Nephron (organoid): ENCODE measurements around the gene EBLN2.

Experiments
- H3K27ac Mint-ChIP-seq, 3 experiments: 2 replicates each; pipeline ENCODE4 v1.8.0; 2020; ENCODE audit warnings: mixed read lengths in 3 of 3, mild to moderate bottlenecking in 2 of 3, moderate library complexity in 1 of 3
- H3K27me3 Mint-ChIP-seq: 2 replicates; pipeline ENCODE4 v1.8.0; 2021; ENCODE audit warnings: low read depth, mild to moderate bottlenecking, moderate library complexity, mixed read lengths
- H3K36me3 Mint-ChIP-seq: 2 replicates; pipeline ENCODE4 v1.8.0; 2020; ENCODE audit warnings: low read depth, mixed read lengths
- H3K4me1 Mint-ChIP-seq: 2 replicates; pipeline ENCODE4 v1.8.0; 2020; ENCODE audit warnings: mixed read lengths
- H3K4me3 Mint-ChIP-seq, 3 experiments: 2 replicates each; pipeline ENCODE4 v1.8.0; 2020; ENCODE audit warnings: mild to moderate bottlenecking in 3 of 3, mixed read lengths in 3 of 3, moderate library complexity in 2 of 3
- H3K9me3 Mint-ChIP-seq: 2 replicates; pipeline ENCODE4 v1.8.0; 2020; ENCODE audit warnings: mixed read lengths
- CTCF ChIP-seq, 3 experiments: fragments of 200-600 bp; sonication (generic); IDR thresholded peaks; one replicate each; pipeline ENCODE4 v1.5.0; 2021; ENCODE audit warnings: antibody characterized with exemption in 3 of 3; ENCODE audit not compliant: unreplicated experiment in 3 of 3

The EBLN2 gene

GRCh38 chr3:73098873-73099272, 37.4 kb downstream of the EBLN2 start:
- no peak overlapping the region for H3K4me3 Mint-ChIP-seq
- peaks cover 16% of the 10 kb centered on the region for H3K4me1 Mint-ChIP-seq
- H3K9me3 Mint-ChIP-seq = no peaks in the 10 kb centered on the region
- H3K36me3 Mint-ChIP-seq = no peaks in the 10 kb centered on the region
- H3K27me3 Mint-ChIP-seq = peaks cover 19% of the 10 kb centered on the region
- no peak overlapping the region for H3K27ac Mint-ChIP-seq
- no peak for TF ChIP-seq CTCF (IDR thresholded peaks at IDR 0.05; ENCODE audit: unreplicated experiment in 3 of 3)

- Mint-ChIP-seq H3K4me1 (peaks cover 16% of the 10 kb centered on the region), H3K27me3 (peaks cover 24% of the 10 kb centered on the region), H3K9me3 (no peaks in the 10 kb centered on the region), H3K4me3 (no peak overlapping the region), H3K27ac (peak overlapping the region; percentile 82 to 94 (median 92)), H3K36me3 (no peaks in the 10 kb centered on the region)
- peak; percentile 92 to 95 (median 94) for TF ChIP-seq CTCF (IDR thresholded peaks at IDR 0.05; ENCODE audit: unreplicated experiment in 3 of 3)
These were observed 39.5 kb downstream of the EBLN2 start for GRCh38 chr3:73100741-73101559.

GRCh38 chr3:73101881-73102280, 40.4 kb downstream of the EBLN2 start:
- Mint-ChIP-seq H3K27me3 (peaks cover 21% of the 10 kb centered on the region), H3K27ac (peak overlapping the region in 2 of 3 experiments; percentile 62 to 94), H3K36me3 (no peaks in the 10 kb centered on the region), H3K9me3 (no peaks in the 10 kb centered on the region), H3K4me3 (no peak overlapping the region), H3K4me1 (peaks cover 16% of the 10 kb centered on the region)
- TF ChIP-seq CTCF (IDR thresholded peaks at IDR 0.05; ENCODE audit: unreplicated experiment in 3 of 3) = no peak

GRCh38 chr3:73107215-73107614, 45.8 kb downstream of the EBLN2 start:
- no peak overlapping the region for H3K4me3 Mint-ChIP-seq
- no peak overlapping the region for H3K27ac Mint-ChIP-seq
- H3K27me3 Mint-ChIP-seq = peaks cover 31% of the 10 kb centered on the region
- H3K4me1 Mint-ChIP-seq = peaks cover 17% of the 10 kb centered on the region
- no peaks in the 10 kb centered on the region for H3K36me3 Mint-ChIP-seq
- no peaks in the 10 kb centered on the region for H3K9me3 Mint-ChIP-seq
- no peak for TF ChIP-seq CTCF (IDR thresholded peaks at IDR 0.05; ENCODE audit: unreplicated experiment in 3 of 3)

- Mint-ChIP-seq H3K4me1 (peaks cover 16% of the 10 kb centered on the region), H3K27ac (peak overlapping the region in 1 of 3 experiments; percentile 15), H3K9me3 (no peaks in the 10 kb centered on the region), H3K36me3 (no peaks in the 10 kb centered on the region), H3K27me3 (peaks cover 31% of the 10 kb centered on the region), H3K4me3 (no peak overlapping the region)
- no peak for TF ChIP-seq CTCF (IDR thresholded peaks at IDR 0.05; ENCODE audit: unreplicated experiment in 3 of 3)
These were observed 46.3 kb downstream of the EBLN2 start for GRCh38 chr3:73107676-73108187.

- Mint-ChIP-seq H3K36me3 (no peaks in the 10 kb centered on the region), H3K9me3 (no peaks in the 10 kb centered on the region), H3K4me1 (peaks cover 16% of the 10 kb centered on the region), H3K27ac (peak overlapping the region in 1 of 3 experiments; percentile 15), H3K4me3 (no peak overlapping the region), H3K27me3 (peaks cover 25% of the 10 kb centered on the region)
- no peak for TF ChIP-seq CTCF (IDR thresholded peaks at IDR 0.05; ENCODE audit: unreplicated experiment in 3 of 3)
These were observed 47.3 kb downstream of the EBLN2 start for GRCh38 chr3:73108750-73109149.
